HEK293 (cell line): ENCODE results near the gene TANGO6.
"Not testable (repeated sequence)": the region's sequence is repeated elsewhere in the genome, so short reads cannot be mapped to it uniquely, and the experiment has no call there.

Source experiments
- SALL2 ChIP-seq: fragments of 450-650 bp; formaldehyde crosslinking; IDR thresholded peaks from 2 replicates; pipeline ENCODE4 v1.5.0; 2017; ENCODE audit warnings: missing biosample characterization, mild to moderate bottlenecking, missing genetic modification characterization, borderline replicate concordance
- ZBTB1 ChIP-seq: fragments of 450-650 bp; formaldehyde crosslinking; IDR thresholded peaks from 2 replicates; pipeline ENCODE4 v1.5.1; 2016; ENCODE audit warnings: missing biosample characterization, missing genetic modification characterization
- ZBTB8A ChIP-seq: fragments of 450-650 bp; formaldehyde crosslinking; IDR thresholded peaks from 2 replicates; pipeline ENCODE4 v1.5.1; 2016; ENCODE audit warnings: missing biosample characterization, missing genetic modification characterization
- ZNF660 ChIP-seq: fragments of 450-650 bp; IDR thresholded peaks from 2 replicates; pipeline ENCODE4 v1.5.1; 2018; ENCODE audit warnings: missing biosample characterization, mild to moderate bottlenecking, missing genetic modification characterization
- ZNF768 ChIP-seq: fragments of 450-650 bp; formaldehyde crosslinking; IDR thresholded peaks from 2 replicates; pipeline ENCODE4 v1.5.1; 2018; ENCODE audit warnings: missing biosample characterization, mild to moderate bottlenecking, missing genetic modification characterization
- TF ChIP-seq, protein P1 (sequence below): fragments of 450-650 bp; formaldehyde crosslinking; IDR thresholded peaks from 2 replicates; pipeline ENCODE4 v1.5.1; 2016; ENCODE audit warnings: missing biosample characterization, missing genetic modification characterization
- TF ChIP-seq, protein P2 (sequence below): fragments of 450-650 bp; formaldehyde crosslinking; IDR thresholded peaks from 2 replicates; pipeline ENCODE4 v1.5.1; 2016; ENCODE audit warnings: missing biosample characterization, missing genetic modification characterization
- TF ChIP-seq, protein P3 (sequence below): fragments of 450-650 bp; formaldehyde crosslinking; IDR thresholded peaks from 2 replicates; pipeline ENCODE4 v1.5.1; 2016; ENCODE audit warnings: missing biosample characterization, missing genetic modification characterization

DNA sequence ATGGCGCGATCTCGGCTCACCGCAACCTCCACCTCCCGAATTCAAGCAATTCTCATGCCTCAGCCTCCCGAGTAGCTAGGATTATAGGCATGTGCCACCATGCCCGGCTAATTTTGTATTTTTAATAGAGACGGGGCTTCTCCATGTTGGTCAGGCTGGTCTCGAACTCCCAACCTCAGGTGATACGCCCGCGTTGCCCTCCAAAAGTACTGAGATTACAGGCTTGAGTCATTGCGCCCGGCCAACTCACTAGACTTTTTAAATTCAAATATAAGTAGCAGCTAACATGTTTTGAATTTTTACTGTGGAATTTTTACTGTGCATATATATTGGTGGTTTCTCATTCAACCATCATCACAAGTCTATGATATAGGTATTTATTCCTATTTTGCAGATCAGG lies 281.6 kb downstream of the TANGO6 start:
- TF ChIP-seq, protein P1, sequence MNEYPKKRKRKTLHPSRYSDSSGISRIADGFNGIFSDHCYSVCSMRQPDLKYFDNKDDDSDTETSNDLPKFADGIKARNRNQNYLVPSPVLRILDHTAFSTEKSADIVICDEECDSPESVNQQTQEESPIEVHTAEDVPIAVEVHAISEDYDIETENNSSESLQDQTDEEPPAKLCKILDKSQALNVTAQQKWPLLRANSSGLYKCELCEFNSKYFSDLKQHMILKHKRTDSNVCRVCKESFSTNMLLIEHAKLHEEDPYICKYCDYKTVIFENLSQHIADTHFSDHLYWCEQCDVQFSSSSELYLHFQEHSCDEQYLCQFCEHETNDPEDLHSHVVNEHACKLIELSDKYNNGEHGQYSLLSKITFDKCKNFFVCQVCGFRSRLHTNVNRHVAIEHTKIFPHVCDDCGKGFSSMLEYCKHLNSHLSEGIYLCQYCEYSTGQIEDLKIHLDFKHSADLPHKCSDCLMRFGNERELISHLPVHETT, result not testable (repeated sequence)
- TF ChIP-seq, protein P2, sequence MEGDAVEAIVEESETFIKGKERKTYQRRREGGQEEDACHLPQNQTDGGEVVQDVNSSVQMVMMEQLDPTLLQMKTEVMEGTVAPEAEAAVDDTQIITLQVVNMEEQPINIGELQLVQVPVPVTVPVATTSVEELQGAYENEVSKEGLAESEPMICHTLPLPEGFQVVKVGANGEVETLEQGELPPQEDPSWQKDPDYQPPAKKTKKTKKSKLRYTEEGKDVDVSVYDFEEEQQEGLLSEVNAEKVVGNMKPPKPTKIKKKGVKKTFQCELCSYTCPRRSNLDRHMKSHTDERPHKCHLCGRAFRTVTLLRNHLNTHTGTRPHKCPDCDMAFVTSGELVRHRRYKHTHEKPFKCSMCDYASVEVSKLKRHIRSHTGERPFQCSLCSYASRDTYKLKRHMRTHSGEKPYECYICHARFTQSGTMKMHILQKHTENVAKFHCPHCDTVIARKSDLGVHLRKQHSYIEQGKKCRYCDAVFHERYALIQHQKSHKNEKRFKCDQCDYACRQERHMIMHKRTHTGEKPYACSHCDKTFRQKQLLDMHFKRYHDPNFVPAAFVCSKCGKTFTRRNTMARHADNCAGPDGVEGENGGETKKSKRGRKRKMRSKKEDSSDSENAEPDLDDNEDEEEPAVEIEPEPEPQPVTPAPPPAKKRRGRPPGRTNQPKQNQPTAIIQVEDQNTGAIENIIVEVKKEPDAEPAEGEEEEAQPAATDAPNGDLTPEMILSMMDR (tag by site-specific recombination), result not testable (repeated sequence)
- TF ChIP-seq ZBTB8A (tag by site-specific recombination); ZNF660 (tag by site-specific recombination); ZBTB1; ZNF768 (tag by site-specific recombination); SALL2 (tag by site-specific recombination): not testable (repeated sequence)
- TF ChIP-seq, protein P3, sequence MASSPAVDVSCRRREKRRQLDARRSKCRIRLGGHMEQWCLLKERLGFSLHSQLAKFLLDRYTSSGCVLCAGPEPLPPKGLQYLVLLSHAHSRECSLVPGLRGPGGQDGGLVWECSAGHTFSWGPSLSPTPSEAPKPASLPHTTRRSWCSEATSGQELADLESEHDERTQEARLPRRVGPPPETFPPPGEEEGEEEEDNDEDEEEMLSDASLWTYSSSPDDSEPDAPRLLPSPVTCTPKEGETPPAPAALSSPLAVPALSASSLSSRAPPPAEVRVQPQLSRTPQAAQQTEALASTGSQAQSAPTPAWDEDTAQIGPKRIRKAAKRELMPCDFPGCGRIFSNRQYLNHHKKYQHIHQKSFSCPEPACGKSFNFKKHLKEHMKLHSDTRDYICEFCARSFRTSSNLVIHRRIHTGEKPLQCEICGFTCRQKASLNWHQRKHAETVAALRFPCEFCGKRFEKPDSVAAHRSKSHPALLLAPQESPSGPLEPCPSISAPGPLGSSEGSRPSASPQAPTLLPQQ (tag by site-specific recombination), result not testable (repeated sequence)
